Measurements from ENCODE around the gene ARIH1. TPM values are rescaled to one million over a fixed set of nuclear protein-coding genes. Genes with fewer than 3 reads are reported as not detected.
A peak's percentile ranks its signal among the peaks of the same experiment; 100 is the strongest.

Gene ARIH1
- total and polyA plus RNA-seq, 2 experiments from 2014 or later = 93.1 to 132 TPM

DNA sequence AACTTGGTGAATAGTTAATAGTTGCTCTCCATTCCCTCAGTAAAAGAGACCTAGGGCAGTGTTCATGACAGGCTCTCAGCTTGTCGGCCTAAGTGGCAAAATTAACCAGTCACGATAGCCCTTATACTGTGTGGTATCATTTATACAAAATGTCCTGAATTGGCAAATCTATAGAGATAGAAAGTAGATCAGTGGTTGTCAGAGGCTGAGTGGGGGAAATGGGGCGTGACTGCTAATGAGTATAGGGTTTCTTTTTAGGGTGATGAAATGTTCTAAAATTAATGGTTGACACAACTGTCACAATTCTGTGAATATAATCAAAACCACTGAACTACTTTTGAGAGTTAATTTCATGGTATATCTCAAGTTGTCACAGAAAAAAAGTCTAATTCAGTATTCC, 20.9 kb downstream of the ARIH1 start:
- no peaks in the 10 kb centered on the region for H3K27me3 ChIP-seq
- peaks cover 5% of the 10 kb centered on the region for H3K4me1 ChIP-seq (ENCODE audit: low read depth)
- H3K9me3 ChIP-seq (ENCODE audit: low read depth) = no peaks in the 10 kb centered on the region
- H3K36me3 ChIP-seq = no peaks in the 10 kb centered on the region
- H3K27ac ChIP-seq = no peak overlapping the region
- TF ChIP-seq, protein P1, sequence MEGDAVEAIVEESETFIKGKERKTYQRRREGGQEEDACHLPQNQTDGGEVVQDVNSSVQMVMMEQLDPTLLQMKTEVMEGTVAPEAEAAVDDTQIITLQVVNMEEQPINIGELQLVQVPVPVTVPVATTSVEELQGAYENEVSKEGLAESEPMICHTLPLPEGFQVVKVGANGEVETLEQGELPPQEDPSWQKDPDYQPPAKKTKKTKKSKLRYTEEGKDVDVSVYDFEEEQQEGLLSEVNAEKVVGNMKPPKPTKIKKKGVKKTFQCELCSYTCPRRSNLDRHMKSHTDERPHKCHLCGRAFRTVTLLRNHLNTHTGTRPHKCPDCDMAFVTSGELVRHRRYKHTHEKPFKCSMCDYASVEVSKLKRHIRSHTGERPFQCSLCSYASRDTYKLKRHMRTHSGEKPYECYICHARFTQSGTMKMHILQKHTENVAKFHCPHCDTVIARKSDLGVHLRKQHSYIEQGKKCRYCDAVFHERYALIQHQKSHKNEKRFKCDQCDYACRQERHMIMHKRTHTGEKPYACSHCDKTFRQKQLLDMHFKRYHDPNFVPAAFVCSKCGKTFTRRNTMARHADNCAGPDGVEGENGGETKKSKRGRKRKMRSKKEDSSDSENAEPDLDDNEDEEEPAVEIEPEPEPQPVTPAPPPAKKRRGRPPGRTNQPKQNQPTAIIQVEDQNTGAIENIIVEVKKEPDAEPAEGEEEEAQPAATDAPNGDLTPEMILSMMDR (IDR thresholded peaks at IDR 0.05; ENCODE audit: low read depth, low read length) = no peak
- H3K4me3 ChIP-seq = no peak overlapping the region
- DNase-seq (ENCODE audit: low read depth in 1 of 2, low spot score in 1 of 2) = no peak

DNA sequence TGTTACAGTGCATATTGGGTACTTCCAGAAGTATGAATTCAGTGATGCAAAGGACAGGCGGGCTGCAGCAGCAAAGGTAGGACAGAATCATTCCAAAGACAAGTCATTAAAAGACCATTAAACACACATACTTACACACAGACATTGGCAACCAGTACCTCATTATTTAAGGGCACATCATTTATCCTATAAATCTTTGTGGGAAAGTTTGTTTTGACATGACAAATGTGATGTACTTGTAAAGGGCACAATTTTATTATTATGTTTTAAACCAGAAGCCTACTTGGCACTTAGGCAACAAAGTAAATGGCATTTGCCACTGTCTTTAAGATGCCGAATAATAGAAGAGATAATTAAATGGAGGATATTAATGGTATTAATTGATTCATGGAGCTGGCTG, 22.7 kb downstream of the ARIH1 start:
- TF ChIP-seq, protein P1 (IDR thresholded peaks at IDR 0.05; ENCODE audit: low read depth, low read length) = no peak
- Histone ChIP-seq H3K4me1 (ENCODE audit: low read depth) (peaks cover 5% of the 10 kb centered on the region), H3K9me3 (ENCODE audit: low read depth) (no peaks in the 10 kb centered on the region), H3K4me3 (no peak overlapping the region), H3K36me3 (no peaks in the 10 kb centered on the region), H3K27me3 (no peaks in the 10 kb centered on the region), H3K27ac (no peak overlapping the region)
- no peak for DNase-seq (ENCODE audit: low read depth in 1 of 2, low spot score in 1 of 2)

DNA sequence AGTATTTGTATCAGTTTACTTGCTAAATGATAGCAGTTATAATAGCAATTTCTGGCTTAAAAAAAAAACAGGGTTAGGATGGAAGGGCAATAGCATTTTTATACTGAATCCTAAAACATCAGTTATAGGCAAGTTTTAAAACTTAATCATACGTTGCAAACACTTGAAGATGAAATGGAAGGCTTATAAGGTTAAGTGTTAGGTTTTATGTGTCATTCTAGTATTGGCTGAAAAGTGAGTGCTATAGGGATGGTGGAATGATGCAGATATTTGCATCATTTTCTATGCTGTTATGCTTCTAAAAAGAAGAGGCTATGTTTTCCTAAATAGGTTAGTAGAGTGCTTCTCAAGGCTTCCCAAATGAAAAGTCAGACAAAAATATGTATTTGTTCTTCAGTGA, 23.3 kb downstream of the ARIH1 start:
- DNase-seq (ENCODE audit: low read depth in 1 of 2, low spot score in 1 of 2) = no peak
- Histone ChIP-seq H3K9me3 (ENCODE audit: low read depth) (no peaks in the 10 kb centered on the region), H3K27me3 (no peaks in the 10 kb centered on the region), H3K36me3 (no peaks in the 10 kb centered on the region), H3K4me3 (no peak overlapping the region), H3K4me1 (ENCODE audit: low read depth) (peaks cover 6% of the 10 kb centered on the region), H3K27ac (no peak overlapping the region)
- TF ChIP-seq, protein P1 (IDR thresholded peaks at IDR 0.05; ENCODE audit: low read depth, low read length) = no peak

DNA sequence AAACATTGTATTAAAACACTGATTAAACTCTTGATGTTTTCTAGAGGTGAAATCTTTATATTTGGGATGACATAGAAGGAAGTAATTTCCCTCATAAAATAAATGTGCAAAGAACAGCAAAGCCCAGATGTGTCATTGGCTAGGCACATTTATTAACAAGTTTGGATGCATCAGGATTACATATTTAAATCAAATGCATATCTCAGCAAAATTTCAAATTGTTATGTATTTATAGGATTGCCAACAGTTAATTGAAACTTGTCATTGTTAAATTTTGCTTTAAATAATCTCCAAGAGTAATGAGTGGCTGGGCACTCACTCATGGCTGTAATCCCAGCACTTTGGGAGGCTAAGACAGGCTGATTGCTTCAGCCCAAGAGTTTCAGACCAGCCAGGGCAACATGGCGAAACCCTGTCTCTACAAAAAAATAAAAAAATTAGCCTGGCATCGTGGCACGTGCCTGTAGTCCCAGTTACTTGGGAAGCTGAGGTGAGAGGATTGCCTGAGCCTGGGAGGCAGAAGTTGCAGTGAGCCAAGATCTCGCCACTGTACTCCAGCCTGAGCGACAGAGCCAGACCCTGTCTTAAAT, 28.2 kb downstream of the ARIH1 start:
- no peak overlapping the region for H3K4me3 ChIP-seq
- no peaks in the 10 kb centered on the region for H3K27me3 ChIP-seq
- peak overlapping the region; percentile 37 for H3K27ac ChIP-seq
- TF ChIP-seq, protein P1 (IDR thresholded peaks at IDR 0.05; ENCODE audit: low read depth, low read length) = no peak
- peaks cover 4% of the 10 kb centered on the region for H3K4me1 ChIP-seq (ENCODE audit: low read depth)
- no peaks in the 10 kb centered on the region for H3K36me3 ChIP-seq
- DNase-seq (ENCODE audit: low read depth in 1 of 2, low spot score in 1 of 2) = no peak
- no peaks in the 10 kb centered on the region for H3K9me3 ChIP-seq (ENCODE audit: low read depth)

DNA sequence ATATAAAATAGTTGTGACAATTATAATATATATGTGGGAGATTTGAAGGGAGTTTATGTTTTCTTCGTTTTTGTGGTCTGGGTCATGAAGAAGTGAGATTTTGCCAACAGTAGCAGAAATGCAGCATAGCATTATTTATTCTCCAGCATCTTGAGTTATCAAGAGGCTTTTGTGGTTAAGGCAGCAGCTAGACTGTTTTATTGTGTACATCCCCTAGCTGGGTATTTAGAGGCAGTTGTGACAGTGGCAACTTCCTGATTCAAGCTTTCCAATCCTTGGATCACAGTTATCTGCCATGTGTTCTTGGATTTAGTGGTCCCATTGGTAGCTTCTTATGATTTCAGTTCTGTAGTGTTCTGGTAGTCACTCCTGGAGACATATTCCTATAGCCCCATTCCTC, 29.0 kb downstream of the ARIH1 start:
- no peak overlapping the region for H3K27ac ChIP-seq
- no peaks in the 10 kb centered on the region for H3K9me3 ChIP-seq (ENCODE audit: low read depth)
- H3K27me3 ChIP-seq = no peaks in the 10 kb centered on the region
- TF ChIP-seq, protein P1 (IDR thresholded peaks at IDR 0.05; ENCODE audit: low read depth, low read length) = no peak
- no peaks in the 10 kb centered on the region for H3K36me3 ChIP-seq
- no peak for DNase-seq (ENCODE audit: low read depth in 1 of 2, low spot score in 1 of 2)
- no peak overlapping the region for H3K4me3 ChIP-seq
- H3K4me1 ChIP-seq (ENCODE audit: low read depth) = peaks cover 4% of the 10 kb centered on the region
